HEK293 (cell line): ENCODE results near the gene LAMA2.

ENCODE experiments used
- CTCF ChIA-PET: fragments of 350-600 bp; formaldehyde crosslinking; extraction: SDS; loops from one replicate; lab custom pipeline; 2021; ENCODE audit warnings: antibody characterized with exemption; lab: Yijun Ruan, JAX
- POLR2A ChIA-PET: fragments of 300-600 bp; formaldehyde crosslinking; extraction: SDS; loops from one replicate; lab custom pipeline; 2020; ENCODE audit warnings: antibody characterized with exemption, inconsistent platforms; lab: Yijun Ruan, JAX
- H3K27ac ChIP-seq: fragments of 200-500 bp; sonication (Bioruptor generic); 2 replicates; pipeline ENCODE4 v1.5.1; 2014; ENCODE audit warnings: low read depth, low read length, control low read depth, inconsistent platforms; ENCODE audit errors: extremely low read depth
- H3K36me3 ChIP-seq, 2 experiments: fragments of 200-500 bp in 1 of 2; sonication (Bioruptor generic) in 1 of 2; 1 replicate in 1 of 2; 2 replicates in 1 of 2; pipeline ENCODE4 v1.5.1; 2014 to 2017; ENCODE audit warnings: inconsistent platforms in 2 of 2, low read length in 2 of 2; ENCODE audit not compliant: control insufficient read depth in 2 of 2, insufficient read depth in 1 of 2
- H3K4me1 ChIP-seq: fragments of 200-500 bp; sonication (Bioruptor generic); 2 replicates; pipeline ENCODE4 v1.5.1; 2014; ENCODE audit warnings: mild to moderate bottlenecking, low read length, inconsistent platforms; ENCODE audit not compliant: control insufficient read depth, insufficient read depth
- H3K4me3 ChIP-seq: 2 replicates; pipeline ENCODE4 v1.5.1; 2011; ENCODE audit warnings: low read depth, mild to moderate bottlenecking, control low read depth, low read length, moderate library complexity
- H3K9me3 ChIP-seq: fragments of 200-500 bp; sonication (Bioruptor generic); 2 replicates; pipeline ENCODE4 v1.5.1; 2014; ENCODE audit warnings: low read depth, low read length, inconsistent platforms; ENCODE audit not compliant: control insufficient read depth, insufficient read depth
- ZNF549 ChIP-seq: fragments of 450-650 bp; IDR thresholded peaks from 2 replicates; pipeline ENCODE4 v1.5.1; 2018; ENCODE audit warnings: missing biosample characterization, missing genetic modification characterization, mild to moderate bottlenecking, inconsistent platforms, moderate library complexity
- ZNF660 ChIP-seq: fragments of 450-650 bp; IDR thresholded peaks from 2 replicates; pipeline ENCODE4 v1.5.1; 2018; ENCODE audit warnings: missing biosample characterization, mild to moderate bottlenecking, missing genetic modification characterization
- ZSCAN16 ChIP-seq: fragments of 450-650 bp; formaldehyde crosslinking; IDR thresholded peaks from 2 replicates; pipeline ENCODE4 v1.5.1; 2016; ENCODE audit warnings: missing biosample characterization, missing genetic modification characterization
- TF ChIP-seq, protein P1 (sequence below): fragments of 450-650 bp; formaldehyde crosslinking; conservative IDR thresholded peaks from 2 replicates; pipeline ENCODE4 v1.5.1; 2016; ENCODE audit warnings: low read depth, missing biosample characterization, missing genetic modification characterization
- TF ChIP-seq, protein P2 (sequence below): fragments of 450-650 bp; formaldehyde crosslinking; IDR thresholded peaks from 2 replicates; pipeline ENCODE4 v1.5.1; 2016; ENCODE audit warnings: missing biosample characterization, missing genetic modification characterization
- TF ChIP-seq, protein P3 (sequence below): fragments of 450-650 bp; formaldehyde crosslinking; IDR thresholded peaks from 2 replicates; pipeline ENCODE4 v1.5.1; 2016; ENCODE audit warnings: missing biosample characterization, missing genetic modification characterization, borderline replicate concordance
- TF ChIP-seq, protein P4 (sequence below): fragments of 450-650 bp; IDR thresholded peaks from 2 replicates; pipeline ENCODE4 v1.5.1; 2018; ENCODE audit warnings: missing biosample characterization, mild to moderate bottlenecking, missing genetic modification characterization
- TF ChIP-seq, protein P5 (sequence below): fragments of 450-650 bp; formaldehyde crosslinking; IDR thresholded peaks from 2 replicates; pipeline ENCODE4 v1.5.1; 2016; ENCODE audit warnings: missing biosample characterization, missing genetic modification characterization

The LAMA2 gene

DNA sequence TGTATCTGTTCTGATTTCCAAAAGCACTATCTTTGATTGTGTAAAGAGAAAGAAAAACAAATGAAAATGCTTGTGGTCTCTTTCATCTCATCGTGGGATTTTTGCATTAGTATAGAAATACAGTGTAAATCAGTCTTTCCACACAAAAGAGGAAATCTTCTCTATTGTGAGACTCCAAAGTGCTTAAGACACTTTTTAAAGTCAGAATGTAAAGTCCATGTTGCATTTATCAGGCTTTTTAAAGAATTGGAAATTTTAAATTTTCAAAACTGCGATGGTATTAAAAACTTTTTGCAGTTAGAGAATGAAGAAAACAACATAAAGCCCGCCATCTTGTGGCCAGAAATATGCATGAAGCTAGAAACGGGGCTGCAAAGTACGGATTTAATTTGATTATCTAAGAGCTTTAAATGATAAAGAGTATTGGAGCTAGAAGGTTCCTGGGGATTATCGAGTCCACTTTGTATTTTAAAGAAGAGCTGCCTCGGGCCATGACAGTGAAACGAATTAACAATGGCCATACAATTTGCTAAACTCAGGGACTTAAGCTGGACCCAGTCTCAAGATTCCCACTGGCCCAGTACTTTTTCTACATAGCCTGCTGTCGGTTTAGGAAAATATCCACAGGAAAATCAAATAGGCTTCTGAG lies 487.5 kb downstream of the LAMA2 start (continued):
- TF ChIP-seq, protein P1, sequence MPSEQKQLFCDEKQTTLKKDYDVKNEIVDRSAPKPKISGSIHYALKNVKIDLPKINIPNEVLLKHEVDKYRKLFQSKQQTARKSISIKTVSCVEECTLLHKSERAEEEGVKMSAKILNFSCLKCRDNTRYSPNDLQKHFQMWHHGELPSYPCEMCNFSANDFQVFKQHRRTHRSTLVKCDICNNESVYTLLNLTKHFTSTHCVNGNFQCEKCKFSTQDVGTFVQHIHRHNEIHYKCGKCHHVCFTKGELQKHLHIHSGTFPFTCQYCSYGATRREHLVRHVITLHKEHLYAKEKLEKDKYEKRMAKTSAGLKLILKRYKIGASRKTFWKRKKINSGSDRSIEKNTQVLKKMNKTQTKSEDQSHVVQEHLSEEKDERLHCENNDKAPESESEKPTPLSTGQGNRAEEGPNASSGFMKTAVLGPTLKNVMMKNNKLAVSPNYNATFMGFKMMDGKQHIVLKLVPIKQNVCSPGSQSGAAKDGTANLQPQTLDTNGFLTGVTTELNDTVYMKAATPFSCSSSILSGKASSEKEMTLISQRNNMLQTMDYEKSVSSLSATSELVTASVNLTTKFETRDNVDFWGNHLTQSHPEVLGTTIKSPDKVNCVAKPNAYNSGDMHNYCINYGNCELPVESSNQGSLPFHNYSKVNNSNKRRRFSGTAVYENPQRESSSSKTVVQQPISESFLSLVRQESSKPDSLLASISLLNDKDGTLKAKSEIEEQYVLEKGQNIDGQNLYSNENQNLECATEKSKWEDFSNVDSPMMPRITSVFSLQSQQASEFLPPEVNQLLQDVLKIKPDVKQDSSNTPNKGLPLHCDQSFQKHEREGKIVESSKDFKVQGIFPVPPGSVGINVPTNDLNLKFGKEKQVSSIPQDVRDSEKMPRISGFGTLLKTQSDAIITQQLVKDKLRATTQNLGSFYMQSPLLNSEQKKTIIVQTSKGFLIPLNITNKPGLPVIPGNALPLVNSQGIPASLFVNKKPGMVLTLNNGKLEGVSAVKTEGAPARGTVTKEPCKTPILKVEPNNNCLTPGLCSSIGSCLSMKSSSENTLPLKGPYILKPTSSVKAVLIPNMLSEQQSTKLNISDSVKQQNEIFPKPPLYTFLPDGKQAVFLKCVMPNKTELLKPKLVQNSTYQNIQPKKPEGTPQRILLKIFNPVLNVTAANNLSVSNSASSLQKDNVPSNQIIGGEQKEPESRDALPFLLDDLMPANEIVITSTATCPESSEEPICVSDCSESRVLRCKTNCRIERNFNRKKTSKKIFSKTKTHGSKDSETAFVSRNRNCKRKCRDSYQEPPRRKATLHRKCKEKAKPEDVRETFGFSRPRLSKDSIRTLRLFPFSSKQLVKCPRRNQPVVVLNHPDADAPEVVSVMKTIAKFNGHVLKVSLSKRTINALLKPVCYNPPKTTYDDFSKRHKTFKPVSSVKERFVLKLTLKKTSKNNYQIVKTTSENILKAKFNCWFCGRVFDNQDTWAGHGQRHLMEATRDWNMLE (tag by site-specific recombination): no peak
- TF ChIP-seq ZNF549: 0 out of 2 replicates have a peak, but pooled peaks have one; percentile 26
- TF ChIP-seq ZNF660 (tag by site-specific recombination): 0 out of 2 replicates have a peak, but pooled peaks have one; percentile 52
- TF ChIP-seq, protein P2, sequence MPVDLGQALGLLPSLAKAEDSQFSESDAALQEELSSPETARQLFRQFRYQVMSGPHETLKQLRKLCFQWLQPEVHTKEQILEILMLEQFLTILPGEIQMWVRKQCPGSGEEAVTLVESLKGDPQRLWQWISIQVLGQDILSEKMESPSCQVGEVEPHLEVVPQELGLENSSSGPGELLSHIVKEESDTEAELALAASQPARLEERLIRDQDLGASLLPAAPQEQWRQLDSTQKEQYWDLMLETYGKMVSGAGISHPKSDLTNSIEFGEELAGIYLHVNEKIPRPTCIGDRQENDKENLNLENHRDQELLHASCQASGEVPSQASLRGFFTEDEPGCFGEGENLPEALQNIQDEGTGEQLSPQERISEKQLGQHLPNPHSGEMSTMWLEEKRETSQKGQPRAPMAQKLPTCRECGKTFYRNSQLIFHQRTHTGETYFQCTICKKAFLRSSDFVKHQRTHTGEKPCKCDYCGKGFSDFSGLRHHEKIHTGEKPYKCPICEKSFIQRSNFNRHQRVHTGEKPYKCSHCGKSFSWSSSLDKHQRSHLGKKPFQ (tag by site-specific recombination): no peak
- TF ChIP-seq, protein P3, sequence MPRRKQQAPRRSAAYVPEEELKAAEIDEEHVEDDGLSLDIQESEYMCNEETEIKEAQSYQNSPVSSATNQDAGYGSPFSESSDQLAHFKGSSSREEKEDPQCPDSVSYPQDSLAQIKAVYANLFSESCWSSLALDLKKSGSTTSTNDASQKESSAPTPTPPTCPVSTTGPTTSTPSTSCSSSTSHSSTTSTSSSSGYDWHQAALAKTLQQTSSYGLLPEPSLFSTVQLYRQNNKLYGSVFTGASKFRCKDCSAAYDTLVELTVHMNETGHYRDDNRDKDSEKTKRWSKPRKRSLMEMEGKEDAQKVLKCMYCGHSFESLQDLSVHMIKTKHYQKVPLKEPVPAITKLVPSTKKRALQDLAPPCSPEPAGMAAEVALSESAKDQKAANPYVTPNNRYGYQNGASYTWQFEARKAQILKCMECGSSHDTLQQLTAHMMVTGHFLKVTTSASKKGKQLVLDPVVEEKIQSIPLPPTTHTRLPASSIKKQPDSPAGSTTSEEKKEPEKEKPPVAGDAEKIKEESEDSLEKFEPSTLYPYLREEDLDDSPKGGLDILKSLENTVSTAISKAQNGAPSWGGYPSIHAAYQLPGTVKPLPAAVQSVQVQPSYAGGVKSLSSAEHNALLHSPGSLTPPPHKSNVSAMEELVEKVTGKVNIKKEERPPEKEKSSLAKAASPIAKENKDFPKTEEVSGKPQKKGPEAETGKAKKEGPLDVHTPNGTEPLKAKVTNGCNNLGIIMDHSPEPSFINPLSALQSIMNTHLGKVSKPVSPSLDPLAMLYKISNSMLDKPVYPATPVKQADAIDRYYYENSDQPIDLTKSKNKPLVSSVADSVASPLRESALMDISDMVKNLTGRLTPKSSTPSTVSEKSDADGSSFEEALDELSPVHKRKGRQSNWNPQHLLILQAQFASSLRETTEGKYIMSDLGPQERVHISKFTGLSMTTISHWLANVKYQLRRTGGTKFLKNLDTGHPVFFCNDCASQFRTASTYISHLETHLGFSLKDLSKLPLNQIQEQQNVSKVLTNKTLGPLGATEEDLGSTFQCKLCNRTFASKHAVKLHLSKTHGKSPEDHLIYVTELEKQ (tag by site-specific recombination): no peak
- TF ChIP-seq, protein P4, sequence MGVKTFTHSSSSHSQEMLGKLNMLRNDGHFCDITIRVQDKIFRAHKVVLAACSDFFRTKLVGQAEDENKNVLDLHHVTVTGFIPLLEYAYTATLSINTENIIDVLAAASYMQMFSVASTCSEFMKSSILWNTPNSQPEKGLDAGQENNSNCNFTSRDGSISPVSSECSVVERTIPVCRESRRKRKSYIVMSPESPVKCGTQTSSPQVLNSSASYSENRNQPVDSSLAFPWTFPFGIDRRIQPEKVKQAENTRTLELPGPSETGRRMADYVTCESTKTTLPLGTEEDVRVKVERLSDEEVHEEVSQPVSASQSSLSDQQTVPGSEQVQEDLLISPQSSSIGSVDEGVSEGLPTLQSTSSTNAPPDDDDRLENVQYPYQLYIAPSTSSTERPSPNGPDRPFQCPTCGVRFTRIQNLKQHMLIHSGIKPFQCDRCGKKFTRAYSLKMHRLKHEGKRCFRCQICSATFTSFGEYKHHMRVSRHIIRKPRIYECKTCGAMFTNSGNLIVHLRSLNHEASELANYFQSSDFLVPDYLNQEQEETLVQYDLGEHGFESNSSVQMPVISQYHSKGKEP (tag by site-specific recombination): 0 out of 2 replicates have a peak, but pooled peaks have one; percentile 2

- CTCF ChIA-PET: interaction anchor here (0.5 kb wide), 1 partner anchor 241 kb away, joined by 3 read pairs; no protein-coding TSS in a partner anchor
- no peak overlapping the region for H3K4me3 ChIP-seq
- no peaks in the 10 kb centered on the region for H3K36me3 ChIP-seq
- TF ChIP-seq, protein P5, sequence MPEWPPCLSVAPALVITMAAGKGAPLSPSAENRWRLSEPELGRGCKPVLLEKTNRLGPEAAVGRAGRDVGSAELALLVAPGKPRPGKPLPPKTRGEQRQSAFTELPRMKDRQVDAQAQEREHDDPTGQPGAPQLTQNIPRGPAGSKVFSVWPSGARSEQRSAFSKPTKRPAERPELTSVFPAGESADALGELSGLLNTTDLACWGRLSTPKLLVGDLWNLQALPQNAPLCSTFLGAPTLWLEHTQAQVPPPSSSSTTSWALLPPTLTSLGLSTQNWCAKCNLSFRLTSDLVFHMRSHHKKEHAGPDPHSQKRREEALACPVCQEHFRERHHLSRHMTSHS (tag by site-specific recombination): no peak
- TF ChIP-seq ZSCAN16 (tag by site-specific recombination): no peak
- TF ChIP-seq, all 188 proteins: peak for 0
- H3K27ac ChIP-seq: no peak overlapping the region
- H3K9me3 ChIP-seq: no peaks in the 10 kb centered on the region
- POLR2A ChIA-PET: no interaction called here
- H3K4me1 ChIP-seq: no peaks in the 10 kb centered on the region
Observed at GRCh38 chr6:129381885-129382284, 498.9 kb downstream of the LAMA2 start.
